Measurements from ENCODE around the gene GOSR2.

GRCh38 chr17:46894024-46894423, 28.9 kb upstream of the GOSR2 start:
- TF ChIP-seq, protein P1, sequence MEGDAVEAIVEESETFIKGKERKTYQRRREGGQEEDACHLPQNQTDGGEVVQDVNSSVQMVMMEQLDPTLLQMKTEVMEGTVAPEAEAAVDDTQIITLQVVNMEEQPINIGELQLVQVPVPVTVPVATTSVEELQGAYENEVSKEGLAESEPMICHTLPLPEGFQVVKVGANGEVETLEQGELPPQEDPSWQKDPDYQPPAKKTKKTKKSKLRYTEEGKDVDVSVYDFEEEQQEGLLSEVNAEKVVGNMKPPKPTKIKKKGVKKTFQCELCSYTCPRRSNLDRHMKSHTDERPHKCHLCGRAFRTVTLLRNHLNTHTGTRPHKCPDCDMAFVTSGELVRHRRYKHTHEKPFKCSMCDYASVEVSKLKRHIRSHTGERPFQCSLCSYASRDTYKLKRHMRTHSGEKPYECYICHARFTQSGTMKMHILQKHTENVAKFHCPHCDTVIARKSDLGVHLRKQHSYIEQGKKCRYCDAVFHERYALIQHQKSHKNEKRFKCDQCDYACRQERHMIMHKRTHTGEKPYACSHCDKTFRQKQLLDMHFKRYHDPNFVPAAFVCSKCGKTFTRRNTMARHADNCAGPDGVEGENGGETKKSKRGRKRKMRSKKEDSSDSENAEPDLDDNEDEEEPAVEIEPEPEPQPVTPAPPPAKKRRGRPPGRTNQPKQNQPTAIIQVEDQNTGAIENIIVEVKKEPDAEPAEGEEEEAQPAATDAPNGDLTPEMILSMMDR (conservative IDR thresholded peaks at IDR 0.05 in 1 of 2, IDR thresholded peaks at IDR 0.05 in 1 of 2; ENCODE audit: extremely low read depth in 1 of 2, insufficient read depth in 1 of 2, low read depth in 1 of 2, low read length in 2 of 2): no peak
- TF ChIP-seq EZH2 (IDR thresholded peaks at IDR 0.05; ENCODE audit: borderline replicate concordance, low read length): no peak

All from mammary epithelial cell (primary cell).